ENCODE results near the gene THAP7.

DNA sequence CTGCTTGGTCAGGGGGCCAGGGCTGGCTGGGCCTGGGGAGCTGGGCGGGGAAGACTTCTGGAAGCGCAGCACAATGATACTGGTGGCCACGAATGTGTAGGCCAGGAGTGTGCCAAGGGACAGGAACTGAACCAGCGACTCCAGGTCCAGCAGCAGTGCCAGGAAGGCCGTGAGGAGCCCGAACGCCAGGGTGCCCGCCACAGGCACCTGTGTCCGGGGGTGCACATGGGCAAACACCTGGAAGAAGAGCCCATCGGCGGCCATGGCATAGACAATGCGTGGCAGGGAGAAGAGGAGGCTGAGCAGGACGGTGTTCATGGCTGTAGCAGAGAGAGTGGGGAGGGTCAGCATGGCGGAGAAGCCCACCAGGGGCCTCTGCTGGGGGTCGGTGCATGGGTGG is 28.1 kb upstream of the THAP7 start:
- no peak for TF ChIP-seq EP300 (IDR thresholded peaks at IDR 0.05)
- TF ChIP-seq, protein P1, sequence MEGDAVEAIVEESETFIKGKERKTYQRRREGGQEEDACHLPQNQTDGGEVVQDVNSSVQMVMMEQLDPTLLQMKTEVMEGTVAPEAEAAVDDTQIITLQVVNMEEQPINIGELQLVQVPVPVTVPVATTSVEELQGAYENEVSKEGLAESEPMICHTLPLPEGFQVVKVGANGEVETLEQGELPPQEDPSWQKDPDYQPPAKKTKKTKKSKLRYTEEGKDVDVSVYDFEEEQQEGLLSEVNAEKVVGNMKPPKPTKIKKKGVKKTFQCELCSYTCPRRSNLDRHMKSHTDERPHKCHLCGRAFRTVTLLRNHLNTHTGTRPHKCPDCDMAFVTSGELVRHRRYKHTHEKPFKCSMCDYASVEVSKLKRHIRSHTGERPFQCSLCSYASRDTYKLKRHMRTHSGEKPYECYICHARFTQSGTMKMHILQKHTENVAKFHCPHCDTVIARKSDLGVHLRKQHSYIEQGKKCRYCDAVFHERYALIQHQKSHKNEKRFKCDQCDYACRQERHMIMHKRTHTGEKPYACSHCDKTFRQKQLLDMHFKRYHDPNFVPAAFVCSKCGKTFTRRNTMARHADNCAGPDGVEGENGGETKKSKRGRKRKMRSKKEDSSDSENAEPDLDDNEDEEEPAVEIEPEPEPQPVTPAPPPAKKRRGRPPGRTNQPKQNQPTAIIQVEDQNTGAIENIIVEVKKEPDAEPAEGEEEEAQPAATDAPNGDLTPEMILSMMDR (IDR thresholded peaks at IDR 0.05) = no peak
- TF ChIP-seq POLR2A (IDR thresholded peaks at IDR 0.05) = no peak
